Hematopoietic multipotent progenitor cell treated with erythropoietin and hydrocortisone succinate and interleukin-3 and kit ligand, for 15 days (in vitro differentiated cells): ENCODE results near the gene GLT6D1.

Source experiments
- DNase-seq: peaks from one replicate; pipeline ENCODE4 v3.0.0-alpha.2; 2015; ENCODE audit warnings: low spot score

GLT6D1 gene

DNA sequence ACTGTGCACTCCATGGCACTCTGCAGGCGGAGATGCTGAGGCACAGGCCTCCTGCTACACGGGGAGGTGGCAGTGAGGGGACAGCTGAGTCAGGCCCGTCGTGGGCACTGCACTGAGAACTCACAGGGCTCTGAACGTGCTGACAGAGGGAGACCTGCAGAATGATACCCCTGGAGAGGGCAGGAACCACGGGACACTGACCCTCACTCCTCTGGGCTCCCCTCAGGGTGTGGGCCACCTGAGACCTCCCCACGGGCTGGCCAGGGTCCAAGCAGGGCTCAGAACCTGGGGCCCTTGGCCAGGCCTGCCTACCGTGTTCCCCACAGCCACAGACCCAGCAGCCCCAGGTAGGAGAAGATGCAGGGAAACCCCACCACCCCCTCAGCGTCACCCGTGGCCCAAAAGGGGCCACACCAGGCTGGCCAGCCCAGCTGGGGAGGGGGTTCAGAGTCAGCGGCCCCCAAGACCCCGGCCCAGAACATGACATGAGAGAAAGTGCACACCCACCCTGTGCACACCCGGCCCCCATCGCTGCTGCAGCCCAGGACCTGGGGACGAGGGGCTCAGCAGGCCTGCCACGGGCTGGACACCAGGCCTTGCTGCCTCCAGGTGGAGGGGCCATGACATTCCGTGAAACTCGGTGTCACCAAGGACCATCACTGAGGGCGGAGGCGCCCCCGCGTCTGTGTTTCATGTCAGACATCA, 30.9 kb downstream of the GLT6D1 start:
- no peak for DNase-seq

DNA sequence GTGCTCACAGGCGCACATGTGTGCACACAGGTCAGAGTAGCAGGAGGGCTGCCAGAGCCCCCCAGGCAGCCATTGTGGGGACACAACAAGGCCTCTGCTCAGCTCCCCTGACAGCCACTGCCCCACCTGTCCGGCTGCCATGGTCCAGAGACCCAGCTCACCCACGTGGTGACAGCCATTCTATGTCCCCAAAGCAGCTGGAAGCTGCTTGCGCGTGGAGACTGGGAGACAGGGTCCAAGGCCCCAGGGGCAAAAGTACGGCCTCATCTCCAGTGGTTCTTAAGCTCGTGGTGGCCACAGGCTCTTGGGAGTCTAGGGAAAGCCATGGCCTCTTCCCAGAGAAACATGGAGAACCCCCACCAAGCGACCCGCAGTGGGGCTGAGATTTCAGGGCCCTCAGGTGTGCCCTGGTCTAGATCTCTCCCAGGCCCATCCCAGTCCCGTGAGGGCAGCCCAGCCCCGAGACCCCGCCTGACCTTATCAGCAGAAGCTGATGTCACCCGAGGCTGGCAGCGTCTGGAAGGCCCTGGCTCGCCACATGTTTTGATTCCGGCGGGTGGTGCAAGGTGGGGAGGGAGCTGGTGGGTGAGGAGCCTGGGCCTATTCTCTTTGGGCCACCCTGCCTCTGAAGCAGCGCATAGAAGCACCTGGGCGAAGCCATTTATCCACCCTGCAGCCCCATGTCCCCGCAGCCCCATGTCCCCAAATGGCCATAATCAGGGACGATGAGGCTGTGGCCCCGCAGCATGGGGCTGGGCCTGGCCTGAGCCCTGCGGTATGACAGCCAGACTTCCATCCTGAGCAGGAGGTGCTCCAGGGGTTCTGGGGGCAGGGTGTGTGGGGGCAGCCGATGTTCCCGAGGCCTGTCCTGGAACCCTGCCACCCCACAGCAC, 31.7 kb downstream of the GLT6D1 start:
- DNase-seq = no peak

DNA sequence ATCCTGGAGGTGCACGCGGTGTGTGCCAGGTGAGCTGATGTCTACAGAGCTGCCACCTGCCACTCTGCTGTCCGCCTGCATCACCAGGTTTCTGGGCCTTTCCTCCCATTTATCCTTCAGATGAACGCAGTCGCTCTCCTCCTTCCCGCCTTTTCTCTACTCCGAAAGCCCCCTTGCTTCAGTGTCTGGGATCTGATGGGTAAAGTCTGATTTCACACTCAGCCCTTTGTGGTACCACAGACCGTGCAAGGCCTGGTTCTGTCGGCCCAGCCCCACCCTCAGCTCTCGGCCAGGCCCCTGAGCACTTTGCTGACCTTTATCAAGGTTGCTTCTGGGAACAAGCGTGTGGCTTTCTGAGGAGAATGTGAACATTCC, 32.5 kb downstream of the GLT6D1 start:
- DNase-seq = no peak

DNA sequence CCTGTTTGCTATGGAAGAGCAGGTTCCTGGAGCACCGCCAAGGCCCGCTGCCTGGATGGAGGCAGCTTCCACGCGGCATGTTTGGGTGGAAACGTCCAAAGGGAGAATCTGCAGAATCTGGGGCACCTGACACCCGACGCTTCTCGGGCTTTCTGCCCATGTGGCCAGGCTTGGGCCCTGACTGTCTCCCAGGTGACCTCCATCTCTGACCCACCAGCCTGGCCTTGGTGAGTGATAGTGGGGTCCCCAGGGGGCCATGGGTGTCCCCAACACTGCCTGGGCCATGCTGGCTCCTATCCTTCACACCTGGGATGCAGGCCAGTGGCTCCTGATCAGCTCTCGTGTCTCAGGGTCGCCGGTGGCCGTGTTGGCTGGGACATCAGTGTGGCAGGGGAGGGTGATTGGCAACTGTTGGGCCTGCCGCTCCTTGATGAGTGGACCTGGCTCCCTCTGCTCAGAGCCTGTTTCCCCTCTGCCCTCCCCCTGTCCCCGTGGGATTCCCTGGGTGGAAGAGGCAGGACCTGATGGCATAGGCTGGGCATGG, 34.0 kb downstream of the GLT6D1 start:
- no peak for DNase-seq

DNA sequence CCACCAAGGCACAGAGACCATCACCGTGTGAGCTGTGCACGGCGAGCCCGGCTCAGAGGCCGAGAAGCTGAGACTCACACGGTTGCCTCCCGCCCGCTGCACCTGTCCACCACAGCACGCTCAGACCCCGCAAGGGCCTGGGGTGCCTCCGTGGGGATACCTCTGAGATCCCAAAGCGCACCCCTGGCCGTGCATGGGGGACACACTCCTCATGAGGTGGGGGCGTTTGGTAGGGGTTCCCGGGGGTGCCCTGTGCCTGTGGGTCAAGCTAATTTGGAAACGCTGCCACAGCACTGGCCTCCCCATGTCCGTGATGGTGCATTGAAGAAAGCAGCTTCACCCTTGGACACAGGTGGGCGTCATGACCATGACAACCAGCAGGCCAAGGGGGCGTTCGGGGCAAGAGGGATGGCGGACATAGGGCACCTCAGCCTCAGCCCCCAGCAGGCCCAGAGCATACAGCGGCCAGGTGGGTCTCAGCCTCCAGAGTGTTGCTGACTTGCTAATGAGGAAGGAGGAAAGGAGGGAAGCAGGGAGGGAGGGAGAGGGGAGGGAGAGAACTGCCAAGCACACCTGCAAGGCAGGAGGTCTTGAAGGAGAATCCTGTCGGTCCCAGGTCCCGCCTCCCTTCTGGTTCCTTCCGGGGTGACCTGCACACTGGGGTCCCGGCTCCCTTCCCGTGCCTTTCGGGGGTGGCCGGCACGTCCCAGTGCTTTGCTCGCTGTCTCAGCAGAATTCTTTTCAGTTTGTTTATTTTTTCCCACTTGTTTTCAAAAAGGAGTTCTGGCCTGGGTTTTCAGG, 34.7 kb downstream of the GLT6D1 start:
- no peak for DNase-seq

DNA sequence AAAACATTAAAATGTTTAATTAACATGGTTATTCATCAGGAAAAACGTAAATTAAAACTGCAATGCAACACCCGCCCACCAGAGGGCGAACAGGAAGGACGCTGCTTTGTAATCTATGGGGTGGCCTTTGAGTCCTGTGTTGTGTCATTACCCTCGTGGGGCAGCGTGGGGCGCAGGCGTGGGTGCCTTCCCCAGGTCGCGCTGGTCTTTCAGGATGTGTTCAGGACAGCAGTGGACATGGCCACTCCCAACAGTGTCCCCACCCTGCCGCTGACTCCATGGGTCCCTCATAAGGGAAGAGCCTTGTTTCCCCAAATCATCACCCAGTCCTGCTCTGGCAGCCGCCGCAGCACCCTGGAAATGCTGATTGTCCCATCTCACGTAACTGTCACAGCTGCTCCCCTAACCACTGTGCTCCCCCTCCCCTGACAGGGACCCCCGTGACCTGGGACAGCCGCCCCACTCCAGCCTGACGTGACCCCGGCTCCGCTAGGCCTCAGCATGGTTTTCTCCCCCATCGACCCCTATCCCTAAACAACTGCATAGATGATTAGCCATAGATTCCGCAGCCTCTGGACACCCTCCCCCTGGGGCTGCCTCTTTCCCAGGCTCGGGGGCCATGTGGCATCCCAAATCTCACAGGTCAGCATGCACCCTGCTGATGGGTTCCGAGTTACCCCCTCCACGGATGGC, 36.4 kb downstream of the GLT6D1 start:
- peak; percentile 61 for DNase-seq

DNA sequence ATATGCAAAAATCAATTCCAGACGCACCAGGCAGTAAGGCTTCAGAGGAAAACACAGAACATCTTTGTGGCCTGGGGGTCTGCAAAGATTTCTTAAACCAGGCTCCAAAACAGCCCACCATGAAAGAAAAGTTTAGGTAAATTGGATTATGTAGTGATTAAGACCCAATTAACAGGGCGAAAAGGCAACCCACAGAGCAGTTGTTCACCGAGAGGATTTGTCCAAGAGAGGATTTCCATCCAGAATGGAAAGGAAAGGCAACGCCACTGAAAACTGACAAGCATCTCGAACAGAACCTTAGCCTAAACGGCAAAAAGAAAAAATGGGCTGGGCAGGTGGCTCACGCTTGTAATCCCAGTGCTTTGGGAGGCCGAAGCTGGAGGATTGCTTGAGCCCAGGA, 37.4 kb downstream of the GLT6D1 start:
- DNase-seq = no peak

DNA sequence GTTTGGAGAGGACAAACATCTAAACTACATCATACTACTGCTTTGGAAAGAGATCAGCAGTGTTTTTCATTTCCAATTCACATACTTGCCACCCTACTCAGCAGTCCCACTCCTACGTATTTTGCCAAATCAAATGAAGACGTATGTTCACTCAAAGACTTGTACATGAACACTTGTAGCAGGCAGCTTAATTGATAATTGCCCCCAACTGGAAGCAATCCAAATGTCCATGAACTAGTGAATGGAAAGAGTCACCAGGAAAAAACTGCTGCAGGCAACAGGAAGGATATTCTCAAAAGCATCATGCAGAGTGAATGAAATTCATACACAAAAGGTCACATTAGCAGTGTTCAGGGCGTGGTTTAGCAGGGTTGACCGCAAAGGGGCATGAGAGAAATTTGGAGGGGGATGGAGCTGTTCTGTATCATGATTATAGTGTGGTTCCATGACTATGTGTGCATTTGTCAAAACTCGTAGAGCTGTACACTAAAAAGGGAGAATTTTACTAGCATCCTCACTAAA, 39.0 kb downstream of the GLT6D1 start:
- DNase-seq = no peak

DNA sequence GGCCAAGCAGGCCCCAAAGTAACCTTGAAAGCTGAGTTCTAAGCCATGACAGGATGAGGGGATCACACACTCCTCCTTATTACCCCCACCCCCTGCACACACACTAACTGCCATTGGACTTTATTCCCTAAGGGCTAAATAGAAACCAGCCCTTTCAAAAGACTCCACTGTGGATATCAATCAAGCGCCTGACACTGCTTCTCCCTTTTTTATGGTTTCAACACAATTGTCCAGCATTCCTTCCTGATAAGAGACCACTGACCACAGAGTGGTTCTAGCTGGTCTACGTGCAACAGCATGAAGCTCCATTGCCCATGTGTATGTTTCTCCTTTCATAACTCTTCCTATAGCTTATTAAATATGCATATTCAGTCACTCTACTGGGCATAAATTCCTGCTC, 43.1 kb downstream of the GLT6D1 start:
- no peak for DNase-seq

DNA sequence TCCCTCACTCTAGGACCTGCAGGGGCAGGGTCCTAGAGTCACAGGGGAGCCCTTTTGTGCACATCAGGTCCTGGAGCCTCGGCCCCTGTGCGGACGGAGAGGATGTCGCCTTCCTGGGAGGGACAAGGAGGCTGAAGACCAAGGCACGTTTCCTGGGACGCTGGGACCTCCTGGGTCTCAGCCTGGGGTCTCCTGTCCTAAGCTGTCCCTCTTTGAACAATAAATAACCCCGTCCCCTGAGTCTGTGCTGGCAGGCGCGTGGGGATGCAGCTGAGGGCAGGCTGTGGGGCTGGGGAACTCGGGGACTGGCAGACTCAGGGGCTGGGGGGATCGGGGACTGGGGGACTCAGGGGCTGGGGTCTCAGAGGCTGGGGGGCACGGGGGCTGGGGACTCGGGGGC, 46.7 kb downstream of the GLT6D1 start:
- no peak for DNase-seq

DNA sequence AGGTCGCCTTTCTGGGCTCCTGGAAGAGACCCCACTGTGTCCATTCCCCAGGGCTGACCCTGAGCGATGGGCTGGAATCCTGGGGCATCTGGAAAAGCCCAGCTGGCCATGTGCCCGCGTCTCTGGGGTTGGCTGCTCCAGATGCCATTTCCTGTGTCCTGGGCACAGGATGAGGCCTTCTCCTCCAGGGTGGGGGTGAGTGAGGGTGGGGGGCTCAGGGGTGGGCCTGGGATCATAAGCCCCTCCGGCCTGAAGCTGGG, 47.1 kb downstream of the GLT6D1 start:
- DNase-seq = no peak

DNA sequence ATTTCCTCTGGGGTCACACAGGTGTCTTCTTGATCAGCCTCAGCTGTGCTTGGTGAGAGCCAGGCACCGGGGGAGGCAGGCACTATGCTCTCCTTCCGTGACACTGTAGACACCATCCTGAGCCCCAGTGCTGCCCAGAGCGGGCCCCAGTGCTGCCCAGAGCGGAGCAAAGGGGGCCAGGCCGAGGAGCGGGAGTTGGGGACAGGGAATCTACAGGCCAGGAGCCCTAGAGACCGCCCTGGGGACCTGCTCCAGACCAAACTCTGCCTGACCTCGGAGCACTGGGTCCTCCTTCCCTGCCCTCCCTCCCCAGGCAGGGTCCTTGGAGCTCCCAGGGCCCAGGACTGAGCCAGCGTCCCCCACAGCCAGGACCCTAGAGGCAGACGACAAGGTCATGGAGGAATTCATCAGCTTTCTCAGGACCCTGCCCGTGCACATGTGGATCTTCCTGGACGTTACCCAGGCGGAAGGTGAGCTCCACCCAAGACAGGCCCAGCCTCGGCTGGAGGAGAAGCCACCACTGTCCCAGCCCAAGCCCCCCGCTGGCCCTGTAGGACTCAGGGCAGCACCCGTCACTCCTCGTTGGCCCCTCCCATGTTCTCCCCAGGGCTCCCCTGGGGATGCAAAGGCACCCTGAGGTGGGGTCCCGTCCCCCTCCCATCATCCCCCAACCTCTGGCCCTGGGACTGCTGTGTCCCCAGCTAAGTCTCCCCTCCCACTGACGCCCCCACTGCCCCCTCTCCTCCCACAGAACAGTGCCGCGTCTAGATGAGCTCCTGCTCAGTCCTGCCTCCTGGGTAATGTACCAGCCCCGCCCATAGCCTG, 47.6 kb downstream of the GLT6D1 start:
- no peak for DNase-seq

DNA sequence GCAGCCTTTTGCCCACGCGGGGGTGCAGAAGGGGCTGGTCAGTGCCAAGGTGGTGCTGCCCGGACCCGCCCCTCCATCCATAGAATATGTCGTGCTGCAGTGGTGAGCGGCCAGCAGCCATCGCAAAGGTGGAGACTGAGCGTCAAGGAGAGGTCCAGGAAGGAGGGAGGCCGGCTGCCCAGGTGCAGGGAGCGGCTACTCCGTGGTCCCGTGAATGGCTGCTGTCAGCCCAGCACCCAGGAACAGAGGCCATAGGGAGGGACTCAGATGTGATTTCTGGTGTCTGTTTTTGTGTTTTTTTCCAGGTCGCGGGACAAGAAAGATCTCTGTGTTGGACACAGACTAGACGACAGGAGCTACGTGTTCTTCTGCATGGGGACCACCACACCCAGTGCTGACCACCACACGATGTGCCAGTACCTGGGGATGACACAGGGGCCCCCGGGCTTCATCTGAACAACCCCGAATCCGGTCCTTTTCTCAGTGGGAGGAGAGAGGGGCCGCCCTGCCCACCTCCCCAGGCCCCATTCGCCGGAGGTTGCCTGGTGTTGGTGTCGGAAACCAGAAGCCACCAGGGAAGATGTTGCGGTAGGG, 48.8 kb downstream of the GLT6D1 start:
- DNase-seq = no peak

DNA sequence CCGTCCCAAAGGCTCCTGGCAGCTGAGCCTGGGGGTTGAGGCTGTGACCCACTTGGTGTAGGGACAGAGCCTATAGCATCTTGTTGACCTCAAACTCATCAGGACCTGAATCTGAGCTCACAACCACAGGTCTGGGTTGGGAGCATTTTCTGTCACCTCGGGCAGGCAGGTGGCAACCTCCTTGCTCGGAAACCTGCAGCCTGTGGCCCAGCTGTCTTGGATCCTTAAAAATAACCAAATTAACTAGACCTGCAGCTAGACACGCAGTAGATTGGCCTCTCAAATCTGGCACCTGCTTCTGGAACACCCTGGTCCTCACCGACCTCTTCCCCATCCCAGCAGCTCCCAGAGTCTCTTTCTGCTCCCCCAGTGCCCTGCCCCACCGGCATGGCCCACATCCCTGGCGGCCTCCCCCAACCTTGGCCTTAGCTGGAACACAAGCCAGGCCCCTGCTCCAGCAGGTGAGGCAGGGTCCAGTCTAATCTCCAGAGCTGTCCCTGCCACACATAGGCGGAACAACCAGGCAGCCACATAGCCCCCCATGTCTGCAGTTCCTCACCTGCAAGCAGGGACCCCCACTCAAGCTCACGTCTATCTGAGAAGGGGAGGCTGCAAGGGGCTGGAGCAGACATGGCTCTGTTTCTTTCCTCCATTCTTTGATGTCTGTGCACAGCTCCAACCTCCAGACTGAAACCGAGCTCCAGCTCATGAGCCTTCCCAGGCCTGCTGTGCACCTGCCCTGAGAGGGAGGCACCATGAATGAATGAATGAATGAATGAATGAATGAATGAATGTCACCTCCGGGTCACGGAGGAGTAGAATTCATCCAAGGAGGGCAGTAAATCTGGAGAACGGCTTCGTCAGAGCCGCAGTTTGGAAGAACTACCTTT, 49.5 kb downstream of the GLT6D1 start:
- no peak for DNase-seq

DNA sequence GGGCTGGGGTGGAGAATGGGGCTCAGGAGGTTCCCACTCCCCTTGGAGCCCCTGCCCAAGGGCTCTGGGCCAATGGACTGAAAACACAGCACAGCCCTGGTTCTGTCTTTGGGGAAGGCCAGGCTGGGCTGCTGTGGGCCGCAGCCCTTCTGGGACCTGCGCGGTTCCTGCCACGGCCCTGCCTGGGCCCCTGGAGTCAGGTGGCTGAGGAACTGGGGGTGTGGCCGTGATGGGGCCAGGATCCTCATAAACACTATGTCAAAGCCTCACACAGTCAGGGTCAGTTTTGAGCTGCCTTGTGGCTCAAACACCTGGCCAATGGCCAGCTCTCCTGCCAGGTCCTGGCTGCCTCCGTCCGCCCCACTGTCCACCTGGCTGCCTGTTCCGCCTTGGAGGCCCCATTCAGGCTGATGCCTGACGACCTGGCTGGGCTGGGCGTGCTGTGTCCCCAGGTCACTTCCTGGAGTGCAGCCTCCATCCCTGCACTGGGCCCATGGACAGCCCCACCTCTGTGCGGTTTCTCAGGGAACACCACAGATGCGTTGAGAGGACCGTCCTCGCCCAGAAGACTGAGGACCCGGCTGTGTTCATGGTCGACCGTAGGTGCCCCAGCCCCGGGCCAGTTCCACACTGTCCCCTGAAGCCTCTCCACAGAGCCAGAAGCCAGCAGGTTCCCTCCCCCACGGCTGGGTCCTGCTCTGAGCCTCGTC, 50.3 kb downstream of the GLT6D1 start:
- DNase-seq = no peak

DNA sequence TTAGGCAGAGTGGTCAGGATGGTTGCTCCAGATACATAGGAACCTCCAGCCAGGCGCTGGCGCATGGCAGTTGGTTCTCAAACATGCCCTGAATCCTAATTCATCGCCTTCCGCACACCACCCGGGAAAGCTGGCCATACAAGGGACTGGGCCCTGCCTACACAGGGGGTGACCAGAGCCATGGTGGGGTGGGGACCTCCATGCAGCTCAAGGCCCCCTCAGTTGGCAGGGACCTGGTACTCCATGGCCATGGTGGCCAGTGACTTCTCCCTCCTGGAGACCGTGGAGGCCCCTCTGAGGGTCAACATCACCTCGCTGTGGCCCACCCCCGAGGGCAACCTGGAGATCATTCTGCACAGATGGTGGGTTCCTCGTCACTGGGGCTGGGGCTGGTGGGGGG, 51.0 kb downstream of the GLT6D1 start:
- DNase-seq = no peak

DNA sequence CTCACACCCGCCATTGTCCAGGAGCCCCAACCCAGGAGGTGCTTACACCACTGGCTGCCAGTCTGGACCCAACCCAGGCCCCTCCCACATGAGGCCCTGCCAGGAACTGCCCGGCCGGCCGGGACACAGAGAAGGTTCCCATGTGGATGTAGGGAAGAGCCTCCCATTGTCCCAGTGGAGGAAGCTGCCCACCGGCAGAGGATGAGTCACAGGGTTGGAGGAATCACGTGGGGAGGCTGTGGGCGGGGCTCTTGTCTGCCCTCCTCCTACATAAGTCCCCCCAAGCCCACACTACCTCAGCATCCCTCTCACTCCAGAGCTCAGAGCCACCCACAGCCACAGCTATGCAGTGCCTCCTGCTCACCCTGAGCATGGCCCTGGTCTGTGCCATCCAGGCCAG, 51.7 kb downstream of the GLT6D1 start:
- no peak for DNase-seq

DNA sequence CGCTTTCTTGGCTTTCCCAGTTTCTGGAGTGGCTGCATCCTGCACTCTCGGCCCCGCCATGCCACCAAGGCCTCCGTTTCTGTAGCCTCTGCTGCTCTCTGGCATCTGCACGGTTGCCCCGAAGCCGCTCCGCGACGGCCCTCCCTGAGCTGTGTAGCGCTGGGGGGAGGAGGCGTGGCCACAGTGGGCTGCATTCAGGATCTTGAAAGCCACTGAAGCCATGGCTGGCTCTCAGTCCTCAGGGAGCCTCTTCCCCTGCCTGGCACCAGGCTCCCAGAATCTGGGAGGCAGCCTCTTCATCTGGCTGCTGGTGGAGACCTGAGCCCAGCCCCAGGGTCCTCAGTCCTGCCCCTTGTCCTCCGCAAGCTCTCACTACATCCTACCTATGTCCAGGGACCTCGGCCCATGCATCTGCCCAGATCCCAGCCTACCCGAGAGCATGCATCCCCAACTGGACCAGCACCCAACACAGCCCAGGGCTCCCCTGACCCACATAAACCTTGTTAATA, 52.7 kb downstream of the GLT6D1 start:
- no peak for DNase-seq

DNA sequence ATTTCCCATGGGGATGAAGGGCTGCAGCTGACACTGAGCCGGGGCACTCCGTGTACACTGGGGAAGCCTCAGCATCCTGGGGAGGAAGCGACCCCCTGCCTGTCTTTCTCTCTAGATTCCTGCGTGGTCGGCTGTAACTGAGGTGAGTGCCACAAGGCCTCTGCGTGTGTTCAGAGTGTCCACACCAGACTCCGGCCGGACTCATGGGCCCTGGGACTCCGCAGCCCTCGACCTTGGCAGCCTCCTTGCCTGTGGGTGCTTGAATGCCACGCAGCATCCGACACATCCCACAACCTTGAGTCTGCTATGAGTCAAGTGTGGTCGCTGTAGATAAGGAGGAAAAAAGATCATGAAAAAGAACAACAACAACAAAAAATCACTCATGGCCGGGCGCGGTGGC, 54.4 kb downstream of the GLT6D1 start:
- DNase-seq = no peak
